Stimulated activated CD8-positive, alpha-beta memory T cell treated with anti-CD3 and anti-CD28 coated beads, Interleukin-15, amount 100 ng/mL, for 4 hours (primary cell): ENCODE measurements around the gene SPEM1.
A peak's percentile ranks its signal among the peaks of the same experiment; 100 is the strongest.

Source experiments
- DNase-seq, 2 donors: peaks; one replicate each; pipeline ENCODE4 v3.0.0-alpha.2; 2020; ENCODE audit warnings: low read depth in 2 of 2

The SPEM1 gene

GRCh38 chr17:7419819-7420610 lies at the start of gene SPEM1:
Gene SPEM1, plus strand, starts transcription at chr17:7420324. Its CDS starts 61 bp downstream, at chr17:7420385.
- no peak for DNase-seq

- no peak for DNase-seq
Measured at GRCh38 chr17:7370853-7371252, 49.3 kb upstream of the SPEM1 start.

- DNase-seq: no peak
Measured at GRCh38 chr17:7374353-7374752, 45.8 kb upstream of the SPEM1 start.

- no peak for DNase-seq
Measured at GRCh38 chr17:7379134-7379533, 41.0 kb upstream of the SPEM1 start.

- no peak for DNase-seq
Measured at GRCh38 chr17:7380321-7380720, 39.8 kb upstream of the SPEM1 start.

GRCh38 chr17:7380855-7381683 lies 39.1 kb upstream of the SPEM1 start, which contains the start of gene TNK1:
Gene TNK1, plus strand, starts transcription at chr17:7381089. Its CDS starts 1,838 bp downstream, at chr17:7382927.
- DNase-seq: no peak

- no peak for DNase-seq
Measured at GRCh38 chr17:7382901-7383300, 37.2 kb upstream of the SPEM1 start.

- DNase-seq: no peak
Measured at GRCh38 chr17:7383371-7383741, 36.8 kb upstream of the SPEM1 start.

- DNase-seq: peak; percentile 44 to 61
Measured at GRCh38 chr17:7383742-7384488, 36.2 kb upstream of the SPEM1 start.

GRCh38 chr17:7384489-7385081 lies 35.5 kb upstream of the SPEM1 start:
- no peak for DNase-seq

- DNase-seq: no peak
Measured at GRCh38 chr17:7388856-7389255, 31.3 kb upstream of the SPEM1 start.

GRCh38 chr17:7389924-7390910 lies 29.9 kb upstream of the SPEM1 start:
- DNase-seq: no peak

- DNase-seq: no peak
Measured at GRCh38 chr17:7391307-7391706, 28.8 kb upstream of the SPEM1 start.

- DNase-seq: no peak
Measured at GRCh38 chr17:7392696-7393612, 27.2 kb upstream of the SPEM1 start.

- DNase-seq: peak in 1 of 2 donors; percentile 36
Measured at GRCh38 chr17:7393613-7394451, 26.3 kb upstream of the SPEM1 start.

- peak; percentile 58 to 75 for DNase-seq
Measured at GRCh38 chr17:7394452-7395191, 25.5 kb upstream of the SPEM1 start, which contains the start of gene PLSCR3. Gene PLSCR3, minus strand, starts transcription at chr17:7394525. Its CDS starts 415 bp downstream, at chr17:7394110.

GRCh38 chr17:7396147-7396546 lies 24.0 kb upstream of the SPEM1 start:
- DNase-seq: no peak

GRCh38 chr17:7398612-7399011 lies 21.5 kb upstream of the SPEM1 start:
- no peak for DNase-seq
